Measurements from ENCODE around the gene DRP2.

DNA sequence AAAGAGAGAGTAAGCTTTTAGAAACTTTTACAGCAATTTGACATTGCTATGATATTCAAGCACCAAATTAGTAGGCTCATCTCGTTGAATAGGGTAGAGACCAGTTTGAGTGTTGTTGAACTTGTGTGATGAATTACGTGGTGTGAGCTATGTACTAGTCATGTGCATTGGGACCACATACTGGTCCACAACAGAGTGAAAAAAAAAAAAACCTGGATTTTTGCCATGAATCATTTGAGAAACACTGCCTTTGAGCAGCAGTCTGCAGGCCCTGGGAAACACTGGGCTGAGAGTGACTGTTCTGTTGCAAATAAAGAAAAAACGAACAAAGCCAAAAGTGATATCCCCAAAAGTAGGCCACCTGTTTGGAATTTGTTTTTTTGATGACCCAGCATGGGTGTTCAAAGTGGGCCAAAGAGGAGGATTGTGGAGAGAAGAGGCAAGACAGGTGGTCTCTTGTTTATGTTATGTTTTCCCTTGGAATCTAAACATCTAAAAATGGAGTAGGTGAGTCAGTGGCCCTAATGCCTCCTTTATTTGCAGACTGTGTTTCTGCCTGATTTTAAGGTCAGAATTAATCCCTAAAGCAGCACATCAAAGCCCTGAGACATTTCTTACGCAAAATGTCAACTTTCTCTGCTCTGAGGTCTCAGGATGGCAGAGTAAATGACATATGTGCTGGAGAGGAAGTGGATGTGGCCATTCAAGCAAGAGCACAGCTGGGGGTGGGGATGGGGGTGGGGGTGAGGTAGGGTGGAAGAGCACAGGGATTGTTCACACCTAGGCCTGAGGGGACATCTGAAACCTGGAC lies 38.1 kb downstream of the DRP2 start:
- TF ChIP-seq, protein P1, sequence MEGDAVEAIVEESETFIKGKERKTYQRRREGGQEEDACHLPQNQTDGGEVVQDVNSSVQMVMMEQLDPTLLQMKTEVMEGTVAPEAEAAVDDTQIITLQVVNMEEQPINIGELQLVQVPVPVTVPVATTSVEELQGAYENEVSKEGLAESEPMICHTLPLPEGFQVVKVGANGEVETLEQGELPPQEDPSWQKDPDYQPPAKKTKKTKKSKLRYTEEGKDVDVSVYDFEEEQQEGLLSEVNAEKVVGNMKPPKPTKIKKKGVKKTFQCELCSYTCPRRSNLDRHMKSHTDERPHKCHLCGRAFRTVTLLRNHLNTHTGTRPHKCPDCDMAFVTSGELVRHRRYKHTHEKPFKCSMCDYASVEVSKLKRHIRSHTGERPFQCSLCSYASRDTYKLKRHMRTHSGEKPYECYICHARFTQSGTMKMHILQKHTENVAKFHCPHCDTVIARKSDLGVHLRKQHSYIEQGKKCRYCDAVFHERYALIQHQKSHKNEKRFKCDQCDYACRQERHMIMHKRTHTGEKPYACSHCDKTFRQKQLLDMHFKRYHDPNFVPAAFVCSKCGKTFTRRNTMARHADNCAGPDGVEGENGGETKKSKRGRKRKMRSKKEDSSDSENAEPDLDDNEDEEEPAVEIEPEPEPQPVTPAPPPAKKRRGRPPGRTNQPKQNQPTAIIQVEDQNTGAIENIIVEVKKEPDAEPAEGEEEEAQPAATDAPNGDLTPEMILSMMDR (IDR thresholded peaks at IDR 0.05), result no peak
- TF ChIP-seq POLR2A (IDR thresholded peaks at IDR 0.05), result no peak

Data from esophagus squamous epithelium (tissue), 4 donors.